ENCODE measurements around the gene SPNS1. TPM values are rescaled to one million over a fixed set of nuclear protein-coding genes. Genes with fewer than 3 reads are reported as not detected.

SPNS1 gene
- total RNA-seq, 4 donors from 2014 or later: 17.6 to 25.6 (median 20.2) TPM

GRCh38 chr16:28987170-28987853, 12.7 kb downstream of the SPNS1 start:
- 97 to 100% methylated on average over 3 to 4 of the region's 4 CpGs for WGBS, 2 donors (ENCODE audit: low coverage in 1 of 2)
- no peaks in the 10 kb centered on the region for H3K4me1 ChIP-seq
- no peak for ATAC-seq
- peaks cover 0 to 85% of the 10 kb centered on the region in 2 donors for H3K36me3 ChIP-seq
- TF ChIP-seq EP300 (IDR thresholded peaks at IDR 0.05) (no peak), CTCF (IDR thresholded peaks at IDR 0.05) (no peak), POLR2AphosphoS5 (IDR thresholded peaks at IDR 0.05) (no peak), POLR2A (IDR thresholded peaks at IDR 0.05) (no peak)
- no peaks in the 10 kb centered on the region for H3K27me3 ChIP-seq
- H3K27ac ChIP-seq: no peak overlapping the region
- peaks cover 0 to 13% (median 0%) of the 10 kb centered on the region in 3 donors for H3K9me3 ChIP-seq
- H3K4me3 ChIP-seq: no peak overlapping the region

GRCh38 chr16:28989363-28989762, 14.8 kb downstream of the SPNS1 start:
- WGBS, 2 donors (ENCODE audit: low coverage in 1 of 2): 90% methylated on average over 2 of the region's 14 CpGs; no CpG with 5 or more reads in 1 of the 2 donors
- Histone ChIP-seq H3K27me3 (peaks cover 5% of the 10 kb centered on the region), H3K27ac (no peak overlapping the region), H3K36me3 (peaks cover 0 to 64% of the 10 kb centered on the region in 2 donors), H3K4me1 (no peaks in the 10 kb centered on the region), H3K4me3 (no peak overlapping the region), H3K9me3 (peaks cover 0 to 13% (median 0%) of the 10 kb centered on the region in 3 donors)
- no peak for TF ChIP-seq POLR2AphosphoS5 (IDR thresholded peaks at IDR 0.05)
- no peak for TF ChIP-seq POLR2A (IDR thresholded peaks at IDR 0.05)
- TF ChIP-seq EP300 (IDR thresholded peaks at IDR 0.05): no peak
- no peak for TF ChIP-seq CTCF (IDR thresholded peaks at IDR 0.05)
- ATAC-seq: no peak

- 83 to 91% methylated on average over 5 to 6 of the region's 11 CpGs for WGBS, 2 donors (ENCODE audit: low coverage in 1 of 2)
- Histone ChIP-seq H3K9me3 (peaks cover 0 to 13% (median 0%) of the 10 kb centered on the region in 3 donors), H3K4me3 (no peak overlapping the region), H3K36me3 (peaks cover 0 to 53% of the 10 kb centered on the region in 2 donors), H3K27me3 (peaks cover 11% of the 10 kb centered on the region), H3K4me1 (no peaks in the 10 kb centered on the region), H3K27ac (no peak overlapping the region)
- ATAC-seq: no peak
- TF ChIP-seq POLR2A (IDR thresholded peaks at IDR 0.05) (no peak), EP300 (IDR thresholded peaks at IDR 0.05) (no peak), CTCF (IDR thresholded peaks at IDR 0.05) (no peak), POLR2AphosphoS5 (IDR thresholded peaks at IDR 0.05) (no peak)
Measured at GRCh38 chr16:28990375-28991040, 15.9 kb downstream of the SPNS1 start.

- no peak overlapping the region for H3K4me3 ChIP-seq
- peaks cover 0 to 41% of the 10 kb centered on the region in 2 donors for H3K36me3 ChIP-seq
- TF ChIP-seq CTCF (IDR thresholded peaks at IDR 0.05) (no peak), POLR2AphosphoS5 (IDR thresholded peaks at IDR 0.05) (no peak), EP300 (IDR thresholded peaks at IDR 0.05) (no peak), POLR2A (IDR thresholded peaks at IDR 0.05) (no peak)
- peaks cover 0 to 9% (median 0%) of the 10 kb centered on the region in 3 donors for H3K9me3 ChIP-seq
- no peak overlapping the region for H3K27ac ChIP-seq
- no peak for ATAC-seq
- 40 to 83% methylated on average over 1 of the region's 8 CpGs for WGBS, 2 donors (ENCODE audit: low coverage in 1 of 2)
- H3K27me3 ChIP-seq: peaks cover 21% of the 10 kb centered on the region
- H3K4me1 ChIP-seq: no peaks in the 10 kb centered on the region
Measured at GRCh38 chr16:28991687-28992086, 17.1 kb downstream of the SPNS1 start.
